Suprapubic skin (tissue), 4 donors: Measurements from ENCODE around the gene SMPX. TPM values are rescaled to one million over a fixed set of nuclear protein-coding genes. Genes with fewer than 3 reads are reported as not detected.

Source experiments
- DNase-seq, 2 donors: peaks; one replicate each; pipeline ENCODE4 v3.0.0-alpha.2; 2019; ENCODE audit warnings: low spot score in 2 of 2
- H3K27ac ChIP-seq: fragments of 200-600 bp; sonication (generic); one replicate; pipeline ENCODE4 v1.5.1; 2019
- H3K27me3 ChIP-seq: fragments of 200-600 bp; sonication (generic); one replicate; pipeline ENCODE4 v1.5.1; 2019
- H3K36me3 ChIP-seq: fragments of 200-600 bp; sonication (generic); one replicate; pipeline ENCODE4 v1.5.1; 2019
- H3K4me1 ChIP-seq: fragments of 200-600 bp; sonication (generic); one replicate; pipeline ENCODE4 v1.5.1; 2019
- H3K4me3 ChIP-seq: fragments of 200-600 bp; sonication (generic); one replicate; pipeline ENCODE4 v1.5.1; 2019; ENCODE audit warnings: mild to moderate bottlenecking
- H3K9me3 ChIP-seq: fragments of 200-600 bp; sonication (generic); one replicate; pipeline ENCODE4 v1.5.1; 2019
- EP300 ChIP-seq: sonication (generic); formaldehyde crosslinking; IDR thresholded peaks from one replicate; pipeline ENCODE4 v1.6.1; 2017; ENCODE audit warnings: antibody characterized with exemption
- POLR2A ChIP-seq, 2 donors: fragments of 450-650 bp; IDR thresholded peaks; one replicate each; pipeline ENCODE4 v1.6.1; 2017; ENCODE audit warnings: antibody characterized with exemption in 2 of 2, mild to moderate bottlenecking in 2 of 2, moderate library complexity in 2 of 2
- POLR2AphosphoS5 ChIP-seq, 3 donors: sonication (generic); formaldehyde crosslinking; IDR thresholded peaks; one replicate each; pipeline ENCODE4 v1.6.1; 2017; ENCODE audit warnings: antibody characterized with exemption in 3 of 3
- WGBS: methylation state at CpG from one replicate; pipeline ENCODE4 v1.1.5; 2018; 5-methylcytosine and 5-hydroxymethylcytosine counted together
- total RNA-seq, 4 donors: library from RNA; depleted of rRNA; stranded (reverse); fragments of >200 nt; gene quantifications; one replicate each; pipeline ENCODE4 v1.1.0, GENCODE V29; 2016
- TF ChIP-seq, protein P1 (sequence below), 2 donors: fragments of 200-600 bp in 1 of 2; fragments of 450-650 bp in 1 of 2; sonication (generic) in 1 of 2; IDR thresholded peaks; one replicate each; pipeline ENCODE4 v1.5.1; 2016 to 2019; ENCODE audit warnings: antibody characterized with exemption in 2 of 2, mild to moderate bottlenecking in 1 of 2, moderate library complexity in 1 of 2

Gene SMPX
- total RNA-seq, 4 donors from 2014 or later, result not detected

DNA sequence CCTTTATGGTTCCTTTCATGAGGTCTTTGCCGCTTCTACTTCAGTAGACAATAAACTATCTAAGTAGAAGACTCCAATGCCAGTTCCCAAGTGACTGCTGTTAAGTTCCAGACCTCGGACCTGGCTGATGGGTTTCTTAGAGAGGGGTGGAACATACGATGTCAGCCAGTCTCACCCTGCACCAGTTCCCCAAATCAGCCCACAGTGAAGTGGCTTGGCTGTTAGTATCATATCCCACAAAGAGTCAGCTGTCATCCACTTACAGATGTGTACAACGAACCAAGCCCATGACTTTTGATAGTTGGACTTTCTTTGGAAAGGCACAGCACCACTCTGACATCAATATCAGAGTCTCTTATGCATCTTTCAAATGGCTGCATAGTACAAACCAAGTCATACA lies 91.7 kb downstream of the SMPX start:
- Histone ChIP-seq H3K27me3 (no peaks in the 10 kb centered on the region), H3K27ac (no peak overlapping the region), H3K36me3 (no peaks in the 10 kb centered on the region), H3K4me1 (no peaks in the 10 kb centered on the region), H3K9me3 (no peaks in the 10 kb centered on the region), H3K4me3 (no peak overlapping the region)
- TF ChIP-seq EP300 (no peak), POLR2AphosphoS5 (IDR thresholded peaks at IDR 0.05) (no peak), POLR2A (IDR thresholded peaks at IDR 0.05) (no peak)
- TF ChIP-seq, protein P1, sequence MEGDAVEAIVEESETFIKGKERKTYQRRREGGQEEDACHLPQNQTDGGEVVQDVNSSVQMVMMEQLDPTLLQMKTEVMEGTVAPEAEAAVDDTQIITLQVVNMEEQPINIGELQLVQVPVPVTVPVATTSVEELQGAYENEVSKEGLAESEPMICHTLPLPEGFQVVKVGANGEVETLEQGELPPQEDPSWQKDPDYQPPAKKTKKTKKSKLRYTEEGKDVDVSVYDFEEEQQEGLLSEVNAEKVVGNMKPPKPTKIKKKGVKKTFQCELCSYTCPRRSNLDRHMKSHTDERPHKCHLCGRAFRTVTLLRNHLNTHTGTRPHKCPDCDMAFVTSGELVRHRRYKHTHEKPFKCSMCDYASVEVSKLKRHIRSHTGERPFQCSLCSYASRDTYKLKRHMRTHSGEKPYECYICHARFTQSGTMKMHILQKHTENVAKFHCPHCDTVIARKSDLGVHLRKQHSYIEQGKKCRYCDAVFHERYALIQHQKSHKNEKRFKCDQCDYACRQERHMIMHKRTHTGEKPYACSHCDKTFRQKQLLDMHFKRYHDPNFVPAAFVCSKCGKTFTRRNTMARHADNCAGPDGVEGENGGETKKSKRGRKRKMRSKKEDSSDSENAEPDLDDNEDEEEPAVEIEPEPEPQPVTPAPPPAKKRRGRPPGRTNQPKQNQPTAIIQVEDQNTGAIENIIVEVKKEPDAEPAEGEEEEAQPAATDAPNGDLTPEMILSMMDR (IDR thresholded peaks at IDR 0.05), result no peak
- WGBS, result 83% methylated on average over 4 of the region's 4 CpGs
- DNase-seq, result no peak

DNA sequence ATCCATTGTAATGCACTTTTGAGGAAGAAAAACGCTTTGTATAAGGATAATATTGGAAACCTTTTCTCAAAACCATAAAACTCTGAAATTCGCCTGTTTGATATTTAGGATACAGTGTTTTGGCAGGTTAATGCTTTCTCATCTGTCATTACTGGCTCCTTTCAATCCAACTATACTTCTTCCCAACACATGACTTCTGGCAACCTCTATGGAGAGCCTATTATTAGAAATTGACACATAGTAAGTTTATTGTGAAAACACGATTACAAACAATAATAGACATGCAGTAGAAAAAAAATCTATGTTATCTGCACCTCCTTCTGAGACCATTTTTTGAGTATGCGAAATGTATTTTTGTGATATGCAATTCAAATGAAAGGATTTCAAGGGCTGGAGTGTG lies 95.2 kb downstream of the SMPX start:
- DNase-seq, result no peak
- Histone ChIP-seq H3K4me3 (no peak overlapping the region), H3K27ac (no peak overlapping the region), H3K4me1 (no peaks in the 10 kb centered on the region), H3K36me3 (no peaks in the 10 kb centered on the region), H3K27me3 (peaks cover 4% of the 10 kb centered on the region), H3K9me3 (no peaks in the 10 kb centered on the region)
- TF ChIP-seq, protein P1 (IDR thresholded peaks at IDR 0.05), result no peak
- TF ChIP-seq POLR2AphosphoS5 (IDR thresholded peaks at IDR 0.05) (no peak), POLR2A (IDR thresholded peaks at IDR 0.05) (no peak), EP300 (no peak)
- 55% methylated on average over 4 of the region's 4 CpGs for whole genome bisulfite sequencing

DNA sequence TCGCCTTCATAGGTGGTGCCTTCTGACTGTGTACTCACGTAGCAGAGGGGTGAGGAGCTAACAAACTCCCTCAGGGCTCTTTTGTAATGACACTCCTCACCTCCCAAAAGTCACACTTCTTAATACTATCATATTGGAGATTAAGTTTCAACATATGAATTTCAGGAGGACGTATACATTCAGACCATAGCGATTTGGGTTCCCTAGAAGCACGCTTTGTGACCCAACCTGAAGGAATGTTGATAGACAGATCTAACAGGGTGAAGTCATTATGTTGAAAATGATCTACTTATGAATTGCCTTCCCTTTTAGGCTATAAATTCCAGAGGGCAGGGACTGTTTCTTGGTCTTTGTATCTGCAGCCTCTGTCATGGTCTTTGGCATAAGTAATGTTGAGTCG lies 96.6 kb downstream of the SMPX start:
- WGBS, result 71% methylated on average over 6 of the region's 6 CpGs
- Histone ChIP-seq H3K4me1 (no peaks in the 10 kb centered on the region), H3K36me3 (no peaks in the 10 kb centered on the region), H3K9me3 (no peaks in the 10 kb centered on the region), H3K27ac (no peak overlapping the region), H3K27me3 (peaks cover 17% of the 10 kb centered on the region), H3K4me3 (no peak overlapping the region)
- no peak for TF ChIP-seq POLR2A (IDR thresholded peaks at IDR 0.05)
- no peak for TF ChIP-seq EP300
- TF ChIP-seq, protein P1 (IDR thresholded peaks at IDR 0.05), result no peak
- no peak for TF ChIP-seq POLR2AphosphoS5 (IDR thresholded peaks at IDR 0.05)
- no peak for DNase-seq

DNA sequence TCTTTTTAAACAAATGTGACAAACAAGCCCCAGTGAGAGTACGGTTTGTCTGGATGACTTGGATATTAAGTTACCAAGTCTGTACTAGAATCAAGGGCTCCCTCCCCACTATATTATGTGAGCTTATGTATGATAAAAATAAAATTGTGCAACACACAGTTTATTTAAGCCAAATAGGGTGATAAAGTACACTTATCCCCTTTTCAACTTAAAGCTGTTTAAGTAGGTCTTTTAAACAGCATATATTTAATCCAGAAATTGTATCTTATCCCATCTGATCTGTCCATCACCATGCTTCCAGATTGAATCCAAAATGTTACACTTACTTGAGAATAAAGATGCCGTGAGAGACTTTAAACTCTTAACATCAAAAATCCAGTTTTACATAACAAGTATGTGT lies 97.8 kb downstream of the SMPX start:
- no peak overlapping the region for H3K4me3 ChIP-seq
- TF ChIP-seq POLR2AphosphoS5 (IDR thresholded peaks at IDR 0.05) (no peak), EP300 (no peak), POLR2A (IDR thresholded peaks at IDR 0.05) (no peak)
- TF ChIP-seq, protein P1 (IDR thresholded peaks at IDR 0.05), result no peak
- no peaks in the 10 kb centered on the region for H3K9me3 ChIP-seq
- H3K27me3 ChIP-seq, result peaks cover 17% of the 10 kb centered on the region
- 87% methylated on average over 2 of the region's 2 CpGs for WGBS
- no peak for DNase-seq
- H3K27ac ChIP-seq, result no peak overlapping the region
- no peaks in the 10 kb centered on the region for H3K36me3 ChIP-seq
- no peaks in the 10 kb centered on the region for H3K4me1 ChIP-seq

DNA sequence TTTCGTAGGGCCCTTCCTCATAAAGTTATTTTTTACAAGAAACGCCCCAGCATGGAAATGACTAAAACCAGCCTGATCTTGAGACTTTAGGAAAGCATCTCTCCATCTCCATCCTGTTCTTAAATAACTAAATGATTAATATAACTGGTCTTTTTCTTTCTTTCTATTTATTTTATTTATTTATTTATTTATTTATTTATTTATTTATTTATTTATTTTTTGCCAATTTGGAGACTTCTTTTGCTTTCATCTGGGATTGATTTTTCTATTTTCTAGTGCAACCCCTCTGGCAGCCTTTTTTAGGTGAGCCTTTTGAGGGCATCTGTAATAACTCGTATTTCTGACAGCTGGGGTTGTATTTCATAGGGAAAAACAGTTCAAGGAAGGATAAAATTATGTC lies 98.6 kb downstream of the SMPX start:
- Histone ChIP-seq H3K4me1 (no peaks in the 10 kb centered on the region), H3K27me3 (peaks cover 17% of the 10 kb centered on the region), H3K27ac (no peak overlapping the region), H3K4me3 (no peak overlapping the region), H3K36me3 (no peaks in the 10 kb centered on the region), H3K9me3 (no peaks in the 10 kb centered on the region)
- 74% methylated on average over 3 of the region's 3 CpGs for WGBS
- TF ChIP-seq, protein P1 (IDR thresholded peaks at IDR 0.05), result no peak
- no peak for TF ChIP-seq POLR2A (IDR thresholded peaks at IDR 0.05)
- no peak for TF ChIP-seq POLR2AphosphoS5 (IDR thresholded peaks at IDR 0.05)
- no peak for TF ChIP-seq EP300
- DNase-seq, result no peak
